ENCODE measurements around the gene MICOS13.

The MICOS13 gene

DNA sequence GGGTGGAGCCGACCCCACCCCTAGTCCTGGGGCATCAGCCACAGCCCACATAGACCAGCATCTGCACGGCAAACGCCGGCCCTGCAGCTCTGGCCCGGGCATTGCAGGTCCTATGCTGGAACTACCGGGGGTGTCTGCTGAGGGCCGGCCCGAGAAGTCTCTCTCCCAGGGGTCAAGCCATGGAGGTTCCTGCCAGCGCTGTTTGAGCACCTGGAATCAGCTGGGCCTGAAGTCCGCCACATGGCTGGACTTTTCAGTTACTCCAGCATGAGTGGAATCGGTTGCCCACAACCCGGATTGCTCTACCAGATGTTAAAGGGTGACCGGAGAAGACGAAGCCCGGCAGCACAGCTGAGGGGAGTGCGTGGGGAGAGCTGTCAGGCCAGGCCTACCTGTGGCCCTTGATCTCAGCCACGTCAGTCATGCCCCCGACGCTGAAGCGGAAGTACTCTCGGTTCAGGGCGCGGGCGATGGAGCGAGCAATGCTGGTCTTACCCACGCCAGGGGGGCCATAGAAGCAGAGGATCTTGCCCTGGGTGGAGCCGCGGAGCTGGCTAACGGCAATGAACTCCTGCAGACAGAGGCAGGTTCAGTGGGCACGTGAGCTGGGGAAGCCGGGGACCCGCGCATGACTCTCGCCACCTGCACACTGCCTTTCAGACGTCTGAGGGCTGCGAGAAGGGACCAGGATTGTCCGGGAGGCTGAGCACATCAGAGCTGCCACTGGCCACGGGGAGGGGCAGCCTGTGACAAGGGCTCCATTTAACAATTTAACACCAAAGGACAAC is 18.5 kb upstream of the MICOS13 start:
- TF ChIP-seq, protein P1, sequence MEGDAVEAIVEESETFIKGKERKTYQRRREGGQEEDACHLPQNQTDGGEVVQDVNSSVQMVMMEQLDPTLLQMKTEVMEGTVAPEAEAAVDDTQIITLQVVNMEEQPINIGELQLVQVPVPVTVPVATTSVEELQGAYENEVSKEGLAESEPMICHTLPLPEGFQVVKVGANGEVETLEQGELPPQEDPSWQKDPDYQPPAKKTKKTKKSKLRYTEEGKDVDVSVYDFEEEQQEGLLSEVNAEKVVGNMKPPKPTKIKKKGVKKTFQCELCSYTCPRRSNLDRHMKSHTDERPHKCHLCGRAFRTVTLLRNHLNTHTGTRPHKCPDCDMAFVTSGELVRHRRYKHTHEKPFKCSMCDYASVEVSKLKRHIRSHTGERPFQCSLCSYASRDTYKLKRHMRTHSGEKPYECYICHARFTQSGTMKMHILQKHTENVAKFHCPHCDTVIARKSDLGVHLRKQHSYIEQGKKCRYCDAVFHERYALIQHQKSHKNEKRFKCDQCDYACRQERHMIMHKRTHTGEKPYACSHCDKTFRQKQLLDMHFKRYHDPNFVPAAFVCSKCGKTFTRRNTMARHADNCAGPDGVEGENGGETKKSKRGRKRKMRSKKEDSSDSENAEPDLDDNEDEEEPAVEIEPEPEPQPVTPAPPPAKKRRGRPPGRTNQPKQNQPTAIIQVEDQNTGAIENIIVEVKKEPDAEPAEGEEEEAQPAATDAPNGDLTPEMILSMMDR (conservative IDR thresholded peaks at IDR 0.05; ENCODE audit: low read length) = no peak
- H3K4me3 ChIP-seq (ENCODE audit: low read length) = no peak overlapping the region
- no peak for DNase-seq (ENCODE audit: low read depth)

DNA sequence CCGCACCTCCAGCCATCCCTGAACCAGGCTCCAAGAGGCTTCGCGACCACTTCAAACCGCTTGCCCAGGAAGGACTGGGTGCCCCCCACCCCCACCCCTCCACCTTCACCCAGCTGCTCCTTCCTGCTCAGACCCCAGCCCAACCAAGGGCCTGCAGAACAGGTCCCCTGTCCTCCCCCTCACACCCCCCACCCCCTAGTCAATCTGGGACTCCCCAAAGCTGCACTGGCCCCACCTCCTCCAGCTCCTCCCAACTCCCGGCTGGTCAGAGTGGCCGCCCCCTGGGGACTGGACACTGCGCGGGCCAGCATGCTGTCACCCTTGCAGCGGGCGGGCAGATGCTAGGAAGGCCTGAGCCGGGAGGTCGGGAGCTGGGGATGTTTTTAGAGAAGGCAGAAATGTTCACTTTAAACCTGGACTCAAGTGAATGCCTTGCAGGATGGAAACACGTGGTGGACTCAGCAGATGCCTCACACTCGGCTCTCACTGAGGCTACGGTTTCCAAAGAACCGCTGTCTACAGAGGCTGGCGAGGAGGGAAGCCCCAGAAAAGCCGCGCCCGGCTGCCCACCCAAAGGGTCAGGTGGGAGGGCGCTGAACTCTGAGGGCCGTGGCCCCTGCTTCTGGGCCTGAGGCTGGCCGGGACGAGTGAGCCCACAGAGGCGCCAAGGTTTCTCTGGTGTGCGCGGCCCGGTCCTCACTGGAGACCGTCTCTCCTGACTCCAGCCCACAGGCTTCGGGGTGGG is 17.7 kb upstream of the MICOS13 start:
- no peak for DNase-seq (ENCODE audit: low read depth)
- H3K4me3 ChIP-seq (ENCODE audit: low read length) = no peak overlapping the region
- TF ChIP-seq, protein P1 (conservative IDR thresholded peaks at IDR 0.05; ENCODE audit: low read length) = no peak

DNA sequence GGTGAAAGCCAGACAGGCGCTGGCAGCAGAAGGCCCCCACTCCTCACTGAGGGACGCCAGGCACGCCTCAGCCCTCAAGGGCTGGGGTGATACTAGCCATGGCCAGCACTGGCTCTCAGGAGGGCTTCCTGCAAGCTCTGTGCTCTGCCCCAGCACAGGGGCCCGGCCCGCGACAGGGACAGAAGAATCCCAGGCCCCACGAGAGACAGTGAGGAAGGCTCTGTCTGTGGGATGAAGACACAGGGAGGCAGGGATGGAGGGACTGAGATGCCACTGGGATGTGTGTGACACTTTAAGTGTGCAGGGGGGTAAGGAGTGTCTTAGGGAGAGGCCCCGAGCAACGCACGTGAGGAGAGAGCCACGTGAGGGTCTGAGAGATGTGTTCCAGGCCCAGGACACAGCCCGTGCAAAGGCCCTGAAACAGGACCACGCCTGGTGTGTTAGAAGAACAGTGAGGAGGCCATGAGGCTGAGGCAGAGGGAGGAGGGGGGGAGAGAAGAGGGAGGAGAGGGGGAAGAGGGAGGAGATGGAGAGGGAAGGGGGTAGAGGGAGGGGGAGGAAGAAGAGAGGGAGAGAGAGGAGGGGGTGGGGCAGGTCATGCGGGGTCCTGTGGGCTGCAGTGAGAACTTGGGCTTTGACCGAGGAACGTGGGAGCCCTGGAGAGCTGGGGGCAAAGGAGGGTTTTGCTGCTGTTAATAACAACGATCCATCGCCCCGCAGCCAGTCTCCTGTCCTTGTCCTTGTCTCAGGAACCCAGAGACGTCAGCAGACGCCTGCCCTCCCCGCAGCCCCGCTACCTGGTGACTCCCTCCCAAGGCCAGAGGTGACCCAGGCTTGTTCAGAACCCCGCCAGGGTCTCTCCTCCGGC is 16.9 kb upstream of the MICOS13 start:
- DNase-seq (ENCODE audit: low read depth) = no peak
- no peak overlapping the region for H3K4me3 ChIP-seq (ENCODE audit: low read length)
- TF ChIP-seq, protein P1 (conservative IDR thresholded peaks at IDR 0.05; ENCODE audit: low read length) = no peak

DNA sequence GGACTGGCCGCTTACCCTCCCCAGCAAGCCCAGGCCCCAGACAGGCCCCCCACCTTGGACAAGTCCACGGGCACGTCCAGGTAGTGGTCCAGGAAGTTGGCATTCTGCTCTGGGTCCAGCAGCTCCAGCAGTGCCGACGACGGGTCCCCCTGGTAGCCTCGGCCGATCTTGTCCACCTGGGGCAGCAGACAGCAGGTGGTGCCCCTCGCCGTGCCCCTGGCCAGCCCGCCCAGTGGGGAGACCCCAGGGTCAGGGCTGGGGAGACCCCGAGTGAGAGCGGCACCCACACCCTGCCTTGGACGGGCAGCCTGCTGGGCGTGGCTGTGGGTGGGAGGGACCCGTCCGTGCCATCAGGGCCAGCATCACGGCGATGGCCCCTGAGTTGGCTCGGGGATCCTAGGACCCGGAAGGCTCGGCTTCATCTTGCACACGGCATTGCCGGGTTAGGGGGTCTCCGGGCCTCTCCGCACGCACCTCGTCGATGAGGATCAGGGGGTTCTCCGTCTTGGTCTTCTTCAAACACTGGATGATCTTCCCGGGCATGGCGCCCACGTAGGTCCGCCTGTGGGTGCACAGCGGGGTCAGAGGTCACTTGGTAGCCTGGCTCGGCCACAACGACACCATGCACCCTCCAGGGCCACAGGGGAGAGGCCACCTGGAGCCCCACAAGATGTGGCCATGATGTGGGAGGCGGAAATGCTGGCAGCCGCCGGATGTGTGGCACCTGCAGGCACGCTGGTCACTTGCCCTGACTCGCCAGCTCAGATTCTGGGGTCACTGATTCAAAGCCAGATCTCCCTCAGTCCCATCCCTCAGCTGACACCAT is 16.1 kb upstream of the MICOS13 start:
- no peak for DNase-seq (ENCODE audit: low read depth)
- TF ChIP-seq, protein P1 (conservative IDR thresholded peaks at IDR 0.05; ENCODE audit: low read length) = no peak
- H3K4me3 ChIP-seq (ENCODE audit: low read length) = no peak overlapping the region

DNA sequence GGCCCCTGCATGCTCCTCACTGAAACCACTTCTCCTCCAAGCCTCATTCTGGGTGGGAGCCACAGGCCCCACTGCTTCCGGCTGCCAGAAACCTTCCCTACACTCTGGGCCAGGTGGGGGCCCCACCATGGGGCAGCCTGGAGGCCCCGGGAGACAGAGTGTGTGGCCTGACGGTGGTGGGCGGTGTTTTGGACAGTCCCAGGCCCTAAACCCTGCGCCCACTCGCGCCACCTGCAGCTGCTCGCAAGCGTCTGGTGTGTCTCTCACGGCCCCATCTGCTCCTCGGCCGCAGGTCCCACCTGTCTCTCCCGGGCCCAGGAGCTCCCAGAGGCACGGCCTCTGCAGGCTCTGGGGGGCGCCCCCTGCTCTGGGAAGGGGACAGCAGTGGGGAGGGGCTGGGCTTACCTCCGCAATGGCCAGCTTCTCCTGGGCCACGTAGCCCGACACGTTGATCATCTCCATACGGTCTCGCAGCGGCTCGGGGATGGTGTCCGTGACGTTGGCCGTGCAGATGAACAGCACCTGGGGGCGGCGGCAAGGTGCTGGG is 15.4 kb upstream of the MICOS13 start:
- TF ChIP-seq, protein P1 (conservative IDR thresholded peaks at IDR 0.05; ENCODE audit: low read length) = no peak
- DNase-seq (ENCODE audit: low read depth) = no peak
- no peak overlapping the region for H3K4me3 ChIP-seq (ENCODE audit: low read length)

DNA sequence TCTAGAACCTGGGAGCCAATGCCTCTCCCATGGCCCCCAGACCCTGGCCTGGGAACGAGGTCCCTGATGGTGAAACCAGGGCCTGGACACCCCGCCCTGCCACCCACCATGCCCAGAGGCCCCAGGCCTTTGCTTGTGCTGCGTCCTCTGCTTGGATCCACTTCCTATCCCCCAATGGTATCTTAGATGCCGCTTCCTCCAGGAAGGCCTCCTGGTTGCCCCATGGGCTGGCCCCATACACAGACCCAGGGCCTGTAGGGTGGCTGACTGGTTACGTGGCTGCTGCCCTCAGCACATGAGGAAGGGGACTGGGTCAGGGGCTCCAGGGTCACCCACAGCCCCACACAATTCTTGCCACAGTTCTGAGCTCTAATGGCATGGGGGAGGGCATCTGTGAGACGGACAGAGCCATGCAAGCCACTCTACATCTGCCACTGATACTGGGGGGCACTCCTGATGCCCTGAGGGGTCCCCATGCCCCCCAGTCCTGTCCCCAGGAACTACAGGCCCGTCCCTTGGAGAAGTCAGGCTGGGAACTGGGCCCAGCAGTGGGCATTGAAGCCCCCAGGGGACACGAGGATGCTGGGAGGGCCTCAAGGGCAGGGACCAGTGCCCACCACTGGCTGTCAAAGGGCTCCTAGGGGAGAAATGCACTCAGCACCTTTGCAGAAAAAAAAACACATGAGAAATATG is 14.8 kb upstream of the MICOS13 start:
- H3K4me3 ChIP-seq (ENCODE audit: low read length) = no peak overlapping the region
- no peak for DNase-seq (ENCODE audit: low read depth)
- TF ChIP-seq, protein P1 (conservative IDR thresholded peaks at IDR 0.05; ENCODE audit: low read length) = no peak
